ENCODE measurements around the gene IRF4.
"Not testable (repeated sequence)": the region's sequence is repeated elsewhere in the genome, so short reads cannot be mapped to it uniquely, and the experiment has no call there.

Gene IRF4

DNA sequence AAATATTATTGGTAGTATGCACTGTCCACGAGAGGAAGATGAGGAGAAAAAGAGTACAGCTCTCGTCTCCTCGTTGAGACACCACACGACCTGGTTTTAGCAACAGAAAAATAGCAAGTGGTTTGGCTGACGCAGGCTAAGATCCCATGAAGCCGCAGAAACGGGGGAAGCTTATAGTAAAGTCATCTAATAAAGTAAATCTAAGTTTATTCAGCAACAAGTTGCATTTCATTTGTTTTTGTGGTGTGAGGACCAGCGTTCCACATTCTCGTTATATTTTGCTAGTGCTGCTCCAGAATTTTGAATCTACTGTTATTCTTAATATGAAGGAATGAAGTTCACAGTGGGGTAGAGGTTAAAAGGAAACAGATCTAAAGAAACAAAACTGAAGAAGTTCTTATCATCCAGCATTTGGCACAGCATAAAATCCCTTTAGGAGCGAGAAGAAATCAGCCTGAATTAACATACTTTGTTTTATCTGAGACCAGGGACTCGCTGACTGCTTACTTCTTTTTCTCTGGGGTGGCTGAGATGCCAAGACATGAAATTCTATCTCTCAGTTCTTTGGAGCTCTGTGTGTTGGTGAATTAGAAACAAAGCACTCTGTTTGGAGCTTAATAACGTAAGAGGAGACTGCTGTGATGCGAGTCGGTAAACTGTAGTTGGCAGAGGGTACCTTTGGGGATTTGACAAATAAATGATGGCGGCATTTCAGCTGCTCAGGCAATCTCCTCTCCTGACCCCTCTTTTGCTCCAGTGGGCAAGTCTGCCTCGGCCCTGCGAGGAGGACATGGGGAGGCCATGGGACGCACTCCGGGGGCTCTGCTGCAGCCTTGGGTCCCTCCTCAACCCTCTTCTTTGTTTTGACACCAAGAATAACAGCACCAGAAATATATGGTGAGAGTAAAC is 24.9 kb upstream of the IRF4 start:
- no peak for DNase-seq

DNA sequence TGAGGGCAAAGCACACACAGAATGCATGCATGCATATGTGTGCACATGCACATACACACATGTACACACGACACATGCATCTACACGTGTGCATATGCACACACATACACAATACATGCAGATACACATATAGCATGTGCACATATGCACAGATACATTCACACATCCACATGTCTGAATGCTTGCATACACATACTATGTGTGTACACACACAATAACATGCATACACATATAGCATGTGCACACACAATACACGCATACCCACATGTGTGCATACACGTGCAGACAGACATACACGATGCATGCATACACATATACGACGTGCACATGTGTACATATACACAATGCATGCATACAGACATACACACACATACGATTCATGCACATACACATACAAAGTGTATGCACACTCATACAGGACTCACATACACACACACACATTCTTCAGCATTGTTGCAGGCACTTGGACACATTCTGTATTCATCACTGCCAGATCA is 24.2 kb upstream of the IRF4 start:
- DNase-seq: no peak

DNA sequence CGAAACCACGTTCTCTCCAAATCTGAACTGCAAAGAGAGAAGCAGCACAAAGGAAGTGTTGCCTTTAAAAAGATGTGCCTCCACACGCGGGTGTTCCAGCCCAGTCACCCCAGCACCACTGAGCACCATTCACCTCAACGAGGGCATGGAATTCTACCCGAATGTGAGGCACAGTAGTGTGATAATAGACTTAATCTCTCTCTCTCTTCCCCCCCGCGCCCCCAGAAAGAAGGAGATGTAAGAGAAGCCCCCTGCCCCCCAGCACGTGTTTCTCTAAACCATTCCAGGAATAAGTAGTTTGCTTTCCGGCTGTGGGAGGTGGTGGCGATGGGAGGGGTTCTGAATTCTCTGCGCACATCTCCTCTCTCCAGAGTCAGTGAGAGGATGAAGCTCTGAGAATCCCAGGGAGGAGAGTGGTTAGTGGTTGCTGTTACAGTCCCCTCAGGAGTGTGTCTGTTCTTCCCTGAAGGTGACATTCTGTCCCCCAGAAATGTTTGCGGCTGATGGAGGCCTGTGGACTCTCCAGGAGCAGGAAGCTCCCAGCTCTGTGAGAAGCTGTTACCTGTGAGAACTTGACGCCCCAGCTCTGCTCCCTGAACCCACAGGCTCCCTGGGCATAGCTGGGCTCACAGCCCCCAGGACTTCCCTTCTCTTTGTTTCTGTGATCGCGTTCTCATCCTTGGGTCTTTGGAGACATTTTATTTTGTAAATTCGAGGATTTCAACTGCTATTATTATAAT is 23.5 kb upstream of the IRF4 start:
- DNase-seq: no peak

DNA sequence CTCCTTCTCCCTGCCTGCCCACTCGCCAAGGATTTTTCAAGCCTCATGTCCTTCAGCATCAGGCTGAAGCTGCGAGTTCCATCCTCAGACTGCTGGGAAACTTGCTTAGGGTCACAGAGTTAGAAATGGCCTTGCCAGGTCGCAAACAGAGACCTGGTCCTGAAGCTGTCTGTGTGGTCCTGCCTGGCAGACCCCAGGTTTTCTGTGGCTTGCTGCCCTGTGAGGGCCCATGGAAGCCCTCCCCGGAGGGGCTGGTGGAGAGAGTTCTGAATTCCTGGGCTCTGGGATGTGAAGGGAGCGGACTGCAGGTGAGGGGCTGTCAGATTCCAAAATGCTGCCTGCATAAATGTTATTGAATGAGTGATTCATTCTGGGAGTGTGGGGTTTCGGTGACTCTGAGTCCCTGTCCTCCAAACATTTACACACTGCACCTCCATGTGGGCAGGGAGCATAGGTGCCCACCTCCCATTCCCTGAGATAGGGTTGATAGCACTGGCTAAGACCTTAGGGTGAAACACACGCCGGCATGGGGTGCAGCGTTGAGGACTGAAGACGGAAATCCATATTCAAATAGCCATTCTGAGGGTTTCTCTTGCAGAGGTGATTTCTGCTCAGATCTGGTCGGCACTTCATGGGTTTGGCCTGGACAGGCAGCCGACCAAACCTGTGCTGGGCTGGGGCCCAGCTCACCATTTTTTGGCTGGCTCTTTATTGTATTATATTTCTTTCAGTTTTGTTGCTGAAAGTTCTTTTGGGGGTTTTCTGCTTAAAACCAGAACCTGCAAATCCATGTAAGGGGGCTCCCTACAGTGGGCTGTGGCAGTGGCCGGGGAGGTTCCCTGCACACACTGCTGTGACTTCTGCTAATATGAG is 21.8 kb upstream of the IRF4 start:
- no peak for DNase-seq

DNA sequence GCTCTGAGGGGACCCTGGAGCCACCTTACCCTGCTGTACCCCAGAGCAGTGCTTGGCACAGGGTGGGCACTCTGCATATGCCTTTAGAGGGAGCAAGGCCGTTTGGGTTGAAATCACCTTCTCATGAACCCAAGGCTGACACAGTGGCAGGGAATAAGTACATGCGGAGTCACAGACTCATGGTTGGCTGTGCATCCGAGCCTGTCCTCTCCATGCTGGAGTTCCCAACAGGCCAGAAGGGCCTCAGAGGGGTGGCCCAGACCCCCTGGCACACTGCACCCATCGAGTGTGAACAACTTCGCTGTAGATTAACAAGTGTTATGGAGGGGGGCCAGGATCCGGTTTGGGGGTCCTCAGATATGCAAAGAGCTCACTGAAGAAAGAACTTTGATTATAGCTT is 21.0 kb upstream of the IRF4 start:
- DNase-seq: no peak

DNA sequence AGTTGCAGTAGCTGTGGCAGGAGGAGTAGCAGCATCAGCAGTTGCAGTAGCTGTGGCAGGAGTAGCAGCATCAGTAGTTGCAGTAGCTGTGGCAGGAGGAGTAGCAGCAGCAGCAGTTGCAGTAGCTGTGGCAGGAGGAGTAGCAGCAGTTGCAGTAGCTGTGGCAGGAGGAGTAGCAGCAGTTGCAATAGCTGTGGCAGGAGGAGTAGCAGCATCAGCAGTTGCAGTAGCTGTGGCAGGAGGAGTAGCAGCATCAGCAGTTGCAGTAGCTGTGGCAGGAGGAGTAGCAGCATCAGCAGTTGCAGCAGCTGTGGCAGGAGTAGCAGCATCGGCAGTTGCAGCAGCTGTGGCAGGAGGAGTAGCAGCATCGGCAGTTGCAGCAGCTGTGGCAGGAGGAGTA is 19.7 kb upstream of the IRF4 start:
- not testable (repeated sequence) for DNase-seq

DNA sequence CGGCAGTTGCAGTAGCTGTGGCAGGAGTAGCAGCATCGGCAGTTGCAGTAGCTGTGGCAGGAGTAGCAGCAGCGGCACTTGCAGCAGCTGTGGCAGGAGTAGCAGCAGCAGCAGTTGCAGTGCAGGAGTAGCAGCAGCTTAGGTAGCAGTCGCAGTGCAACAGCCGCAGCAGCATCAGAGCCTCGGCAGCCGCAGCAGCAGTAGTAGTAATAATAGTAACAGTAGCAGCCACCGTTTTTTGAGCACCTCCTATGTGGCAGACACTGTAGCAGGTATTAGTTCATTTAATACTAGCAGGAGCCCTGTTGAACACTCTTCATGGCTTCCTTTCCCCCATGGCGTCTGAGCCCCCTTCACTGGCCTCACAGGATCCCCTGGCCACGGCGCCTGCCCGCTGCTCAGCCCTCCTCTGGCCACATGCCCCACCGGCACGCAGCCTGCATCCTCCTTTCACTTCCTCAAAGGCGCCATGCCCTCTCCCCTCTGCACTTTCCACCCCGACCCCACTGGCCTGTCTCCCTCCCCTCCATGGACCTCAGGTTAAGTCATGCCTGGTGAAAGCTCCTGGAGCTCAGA is 19.1 kb upstream of the IRF4 start:
- DNase-seq: no peak

DNA sequence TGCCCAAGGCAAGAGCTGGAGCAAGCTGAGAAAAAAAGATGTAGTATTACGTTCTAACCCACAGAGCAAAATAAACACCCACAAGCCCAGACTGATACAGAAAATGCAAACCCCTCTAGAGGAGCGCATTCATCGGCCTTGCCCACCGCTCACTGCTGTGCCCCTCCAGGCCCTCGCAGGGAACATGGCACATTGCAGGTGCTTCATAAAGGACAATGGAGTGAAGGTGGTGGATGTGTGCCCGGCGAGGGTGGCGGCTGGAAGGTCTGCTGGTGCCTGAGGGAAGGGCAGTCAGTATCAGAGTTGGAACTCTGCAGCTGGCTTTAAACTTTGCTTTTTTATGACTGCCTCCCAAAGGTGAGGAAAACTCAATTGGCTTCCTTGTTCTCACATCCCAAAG is 18.5 kb upstream of the IRF4 start:
- no peak for DNase-seq

DNA sequence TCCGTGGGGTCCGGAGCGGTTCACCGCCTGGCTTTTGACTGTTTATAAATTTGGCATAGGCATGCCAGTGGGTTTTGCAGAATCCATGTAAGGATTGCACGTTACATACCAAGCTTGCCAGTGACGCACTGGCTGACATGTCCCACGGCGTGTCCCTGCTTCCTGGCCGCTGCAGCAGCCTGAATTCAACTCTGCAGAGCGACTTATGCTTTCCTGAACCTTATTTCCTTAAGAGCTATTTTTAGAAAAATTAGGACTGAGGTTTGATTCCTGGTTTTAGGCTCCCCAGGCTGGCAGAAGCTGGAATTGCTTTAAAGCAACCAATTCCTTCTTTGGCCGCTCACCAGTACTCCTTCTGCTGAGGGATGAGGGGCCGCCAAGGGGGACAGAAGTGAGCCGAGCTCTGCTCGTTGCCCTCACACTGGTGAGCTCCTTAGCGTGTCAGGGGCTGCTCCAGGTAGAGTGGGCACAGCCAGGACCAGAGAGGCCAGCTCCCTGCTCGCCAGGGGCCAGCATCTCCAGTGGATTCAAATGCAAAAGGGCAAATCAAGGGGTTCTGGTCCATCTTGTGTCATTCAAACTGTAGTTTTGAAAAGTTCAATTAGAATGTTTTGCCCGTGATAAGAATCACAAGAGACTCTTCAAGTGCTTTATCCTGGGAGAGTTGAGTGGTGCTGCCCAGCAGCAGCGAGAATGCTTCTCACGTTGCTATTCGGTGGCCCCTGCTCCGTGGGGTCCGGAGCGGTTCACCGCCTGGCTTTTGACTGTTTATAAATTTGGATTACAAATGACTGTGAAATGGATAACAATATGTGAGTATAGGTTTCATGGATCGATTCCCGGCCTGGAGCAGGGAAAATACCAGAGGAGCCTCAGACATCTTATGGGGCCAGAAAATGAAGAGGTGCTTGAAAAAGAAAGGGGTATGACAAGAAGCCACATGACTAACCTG is 17.5 kb upstream of the IRF4 start:
- no peak for DNase-seq

DNA sequence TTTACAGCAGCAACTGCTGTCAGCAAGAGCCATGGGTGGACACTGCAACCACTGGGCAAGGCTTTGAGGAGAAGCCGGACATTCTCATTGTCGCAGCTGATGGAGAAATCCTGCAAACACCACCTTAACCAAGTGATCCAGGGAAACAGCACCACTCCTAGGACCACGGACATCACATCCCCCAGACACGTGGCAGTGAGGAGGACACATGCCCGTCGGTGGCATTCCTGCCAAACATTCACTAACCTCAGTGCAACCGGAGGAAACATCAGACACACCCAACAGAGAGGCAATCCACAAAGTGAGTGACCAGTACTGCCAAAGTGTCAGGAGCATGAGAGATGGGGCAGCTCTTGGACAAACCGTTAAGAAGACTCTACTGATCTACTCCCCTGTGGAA is 16.6 kb upstream of the IRF4 start:
- DNase-seq: no peak

DNA sequence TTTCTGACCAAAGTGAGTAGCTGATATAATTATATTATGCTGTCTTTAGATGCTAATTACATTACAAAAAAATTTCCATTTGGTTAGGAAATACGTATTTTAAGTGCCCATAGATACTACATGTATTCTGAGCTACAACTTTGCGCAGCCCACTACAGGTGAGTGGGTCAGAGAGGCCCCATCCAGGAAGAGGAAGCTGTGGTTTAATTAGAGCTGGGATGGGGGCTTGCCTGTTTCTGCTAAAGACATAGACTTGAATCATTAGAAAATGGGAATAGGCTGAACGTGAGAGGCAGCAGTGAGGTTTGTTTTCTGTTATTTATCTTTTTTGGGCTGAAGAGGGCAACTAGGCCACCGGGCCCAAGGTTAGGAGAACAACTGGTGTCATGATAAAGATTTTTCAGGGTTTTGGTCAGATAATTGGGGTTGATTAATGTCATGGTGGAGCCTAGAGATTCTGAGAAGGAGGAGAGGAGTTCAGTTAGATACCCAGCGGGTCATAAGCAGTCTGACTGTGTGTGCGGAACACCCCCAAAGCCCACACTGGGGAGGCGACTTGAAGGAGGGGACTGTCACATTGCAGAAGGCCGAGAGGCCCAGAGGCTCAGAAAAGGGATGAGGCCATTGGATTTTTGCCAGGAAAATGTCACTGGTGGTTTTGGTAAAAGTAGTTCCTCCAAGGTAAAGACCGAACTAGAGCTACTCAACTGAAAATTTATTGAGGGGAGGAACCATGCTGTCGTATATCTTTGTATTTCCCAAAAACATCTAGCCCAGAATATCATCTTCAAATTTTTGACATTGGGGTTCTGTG is 14.5 kb upstream of the IRF4 start:
- no peak for DNase-seq

DNA sequence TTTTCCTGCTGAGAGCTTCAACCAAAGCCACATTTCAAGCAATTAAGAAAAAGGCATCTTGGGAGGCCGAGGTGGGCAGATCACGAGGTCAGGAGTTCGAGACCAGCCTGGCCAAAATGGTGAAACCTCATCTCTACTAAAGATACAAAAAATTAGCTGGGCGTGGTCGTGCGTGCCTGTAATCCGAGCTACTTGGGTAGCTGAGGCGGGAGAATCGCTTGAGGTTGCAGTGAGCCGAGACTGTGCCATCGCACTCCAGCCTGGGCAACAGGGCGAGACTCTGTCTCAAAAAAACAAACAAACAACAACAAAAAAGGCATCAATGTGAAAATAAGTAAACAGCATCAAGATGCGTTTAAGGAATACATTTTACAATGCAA is 13.9 kb upstream of the IRF4 start:
- DNase-seq: not testable (repeated sequence)

DNA sequence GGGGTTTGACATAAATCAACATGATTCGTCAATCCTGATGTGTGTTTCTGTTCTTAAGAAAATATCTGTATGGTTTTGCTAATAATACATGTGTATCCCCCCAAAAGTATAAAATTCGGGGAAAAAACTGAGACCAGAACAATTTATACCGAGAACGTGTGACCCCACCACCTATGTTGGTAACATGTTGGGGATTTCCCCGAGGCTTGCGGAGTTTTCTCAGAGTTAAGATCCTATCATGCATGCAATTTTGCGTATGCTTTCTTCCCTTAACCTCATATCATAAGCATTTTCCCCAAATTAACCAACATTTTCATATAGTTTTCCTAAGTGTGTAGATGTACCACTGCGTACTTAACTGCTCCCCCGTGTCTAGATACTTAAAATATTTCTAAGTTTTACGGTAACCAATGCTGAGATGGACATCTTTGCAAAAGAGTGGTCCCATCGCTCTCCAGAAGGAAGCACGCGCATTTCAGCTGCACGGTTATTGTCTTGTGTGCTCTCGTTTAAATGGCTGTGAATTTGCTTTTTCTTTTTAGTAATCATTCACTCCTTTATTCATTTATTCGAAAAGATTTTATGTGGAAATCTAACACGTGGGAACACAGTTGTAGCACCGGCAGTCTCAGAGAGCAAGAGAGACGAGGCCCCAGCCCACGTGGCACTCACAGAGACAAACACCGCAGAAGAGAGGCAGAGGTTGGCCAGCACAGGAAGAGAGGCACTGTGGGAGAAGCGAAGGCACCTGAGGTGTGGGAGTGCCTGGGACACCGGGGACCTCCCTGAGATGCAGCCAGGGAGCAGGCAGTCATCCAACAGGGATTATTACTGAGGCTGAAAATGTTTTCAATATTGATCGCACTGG is 13.2 kb upstream of the IRF4 start:
- DNase-seq: no peak

DNA sequence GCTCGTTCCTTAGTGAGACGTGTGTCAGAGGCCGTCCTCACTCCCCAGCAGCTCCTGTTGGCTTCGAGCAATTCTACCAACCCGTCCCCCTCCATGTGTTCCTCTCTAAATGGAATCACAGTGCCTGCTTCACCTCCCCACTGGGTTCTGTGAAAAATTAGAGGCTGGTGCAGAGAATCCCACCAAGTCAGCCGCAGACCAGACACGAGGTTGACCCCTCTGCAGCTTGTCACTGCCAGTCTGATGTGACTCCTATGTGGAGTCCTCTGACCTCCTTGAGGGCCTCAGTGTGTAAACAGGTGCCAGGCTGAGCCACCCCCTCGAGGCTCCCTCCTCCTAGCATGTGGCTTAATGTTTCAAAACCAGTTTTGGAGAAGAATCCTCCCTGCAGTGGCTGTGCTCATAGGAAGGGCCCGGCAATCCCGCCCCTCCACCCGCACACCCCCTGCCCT is 12.6 kb upstream of the IRF4 start:
- DNase-seq: no peak

DNA sequence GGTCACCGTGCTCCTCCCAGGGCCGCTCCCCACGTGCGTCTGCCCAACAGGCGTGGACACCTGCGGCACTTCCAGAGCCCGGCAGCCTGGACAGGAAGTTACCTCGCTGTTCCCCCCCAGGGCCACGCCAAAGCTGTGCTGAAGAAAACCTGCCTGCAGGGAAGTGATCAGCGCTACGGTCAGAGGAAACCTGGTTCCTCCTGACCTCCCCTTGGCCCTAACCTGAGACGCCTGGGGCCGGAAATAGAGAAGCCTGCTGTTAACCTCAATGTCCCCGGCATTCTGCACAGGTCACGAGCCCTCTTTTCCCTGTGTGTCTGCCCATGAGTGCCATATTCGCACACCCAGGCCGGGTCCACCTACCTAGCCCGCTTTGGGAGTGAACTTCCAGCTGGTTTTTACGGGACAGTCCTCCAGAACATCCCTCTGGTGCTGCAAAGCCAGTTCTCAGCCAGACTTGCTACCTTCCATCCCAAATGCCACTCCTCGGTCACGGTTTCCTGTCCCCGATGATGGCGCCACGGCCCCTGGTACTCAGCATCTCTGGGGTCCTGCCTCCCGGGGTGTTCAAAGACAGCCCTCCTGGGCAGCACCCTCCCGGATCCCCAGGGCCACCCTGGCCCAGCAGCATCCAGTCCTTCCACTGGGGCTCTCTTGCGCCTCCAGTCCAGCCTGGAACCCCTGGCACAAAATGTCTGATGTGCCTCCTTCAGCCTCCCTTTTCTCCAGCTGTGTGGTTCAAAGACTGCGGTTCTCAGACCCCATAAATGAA is 12.0 kb upstream of the IRF4 start:
- DNase-seq: no peak

DNA sequence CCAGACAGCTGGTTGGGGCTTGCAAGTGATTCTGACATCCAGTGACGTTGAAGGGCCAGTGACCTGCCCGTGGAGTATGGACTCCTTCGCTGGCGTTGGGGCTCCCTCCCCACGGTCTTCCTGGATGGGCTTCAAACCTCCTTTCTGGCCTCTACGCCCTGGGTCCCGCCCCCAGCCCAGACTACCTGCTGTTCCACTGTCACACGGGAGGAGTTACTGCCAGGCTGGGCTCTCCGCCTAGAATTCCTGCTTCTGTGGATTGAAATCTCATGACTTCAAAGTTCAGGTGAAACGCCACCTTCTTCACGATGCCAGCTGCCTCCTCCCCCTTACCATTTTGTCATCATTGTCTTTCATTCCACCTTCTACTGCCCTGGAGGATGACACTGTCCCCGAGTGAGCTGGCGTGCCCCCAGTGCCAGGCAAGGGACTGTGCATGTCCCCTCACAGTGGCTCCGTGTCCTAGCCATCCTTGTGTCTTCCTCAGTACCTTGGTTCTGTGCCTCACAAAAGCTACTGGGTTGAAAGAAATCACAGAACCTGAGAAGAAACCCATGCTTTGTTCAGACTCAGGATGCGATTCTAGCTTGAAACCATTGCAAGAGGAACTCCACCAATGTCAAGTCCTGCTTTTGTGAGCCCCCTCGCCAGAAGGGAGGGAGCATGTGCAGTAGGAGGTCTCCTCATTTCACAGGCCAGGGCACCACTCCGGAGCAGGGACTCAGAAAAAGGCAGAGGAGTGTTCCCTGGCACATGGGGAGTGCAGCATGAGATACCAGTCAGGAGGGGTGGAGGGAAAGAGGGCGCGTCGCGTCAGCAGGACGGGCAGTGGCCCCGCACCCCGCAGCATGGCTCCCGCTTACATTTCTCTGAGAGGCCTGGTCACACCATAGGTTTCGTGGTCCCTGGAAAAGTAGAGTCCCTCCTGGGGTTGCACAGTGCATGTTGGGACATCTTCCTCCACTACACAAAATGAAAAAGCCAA is 11.0 kb upstream of the IRF4 start:
- no peak for DNase-seq

DNA sequence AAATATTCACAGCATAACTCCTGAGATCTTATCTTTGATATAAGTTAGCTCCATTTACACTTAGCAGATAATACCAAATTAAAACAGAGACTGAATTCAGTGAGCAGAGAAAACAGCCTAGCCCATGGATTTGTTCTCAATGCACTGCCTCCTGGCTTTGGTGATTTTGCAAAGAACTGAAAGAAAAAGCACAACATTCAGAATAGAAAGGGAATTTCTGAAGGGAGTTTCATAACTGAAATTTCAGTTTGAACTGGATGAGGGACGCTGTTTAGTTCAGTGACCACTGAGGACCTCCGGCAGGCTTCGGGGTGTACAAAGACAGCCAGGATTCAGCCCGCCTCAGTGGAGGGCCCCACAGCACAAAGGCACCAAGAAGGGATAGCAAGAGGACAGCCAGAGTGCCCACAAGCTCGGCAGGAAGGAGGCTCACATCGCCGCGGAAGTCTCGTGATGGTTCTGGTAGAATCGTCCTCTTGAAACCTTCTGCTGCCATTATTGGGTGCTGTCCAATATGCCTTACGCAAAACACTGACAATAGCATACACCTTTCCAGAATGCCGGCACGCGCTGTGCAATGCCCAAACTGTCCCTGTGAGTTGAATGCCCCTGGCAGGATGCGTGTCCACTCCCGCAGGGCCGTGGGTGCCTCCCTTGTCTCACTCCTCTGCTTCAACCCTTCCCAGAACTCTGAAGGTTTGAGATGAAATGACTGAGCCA is 9.7 kb upstream of the IRF4 start:
- DNase-seq: no peak
